H1 (cell line): ENCODE data around the gene EML4. TPM values are rescaled to one million over a fixed set of nuclear protein-coding genes. Genes with fewer than 3 reads are reported as not detected.

Source experiments
- CTCF ChIA-PET: fragments of 300-600 bp; sonication (Branson Sonifier 250); formaldehyde crosslinking; loops from one replicate; lab custom pipeline; 2021; ENCODE audit not compliant: partially characterized antibody; lab: Charles Lee
- POLR2A ChIA-PET: fragments of 300-600 bp; sonication (Branson Sonifier 250); formaldehyde crosslinking; loops from one replicate; lab custom pipeline; 2021; ENCODE audit warnings: inconsistent platforms; ENCODE audit not compliant: partially characterized antibody; lab: Charles Lee
- DNase-seq, 2 experiments: peaks; one replicate each; pipeline versions ENCODE4 v3.0.0 to v3.0.0-alpha.2; 2010 to 2022; ENCODE audit warnings: low spot score in 2 of 2, low read depth in 1 of 2, mixed read lengths in 1 of 2
- FAIRE-seq: peaks from 2 replicates; lab custom pipeline; 2011; peaks lifted over from hg19 to GRCh38; lab: Jason Lieb, UNC
- H2AFZ ChIP-seq: 2 replicates; pipeline ENCODE4 v1.8.1; 2012; ENCODE audit warnings: low read length, inconsistent platforms
- H2AK5ac ChIP-seq: 2 replicates; pipeline ENCODE4 v1.6.1; 2013; ENCODE audit warnings: low read depth, low read length
- H2BK120ac ChIP-seq: replicated peaks from 2 replicates; pipeline ENCODE3; 2013; ENCODE audit warnings: low read depth, low read length, inconsistent platforms
- H2BK12ac ChIP-seq: 2 replicates; pipeline ENCODE4 v1.6.1; 2013; ENCODE audit warnings: low read depth, low read length
- H2BK15ac ChIP-seq: 2 replicates; pipeline ENCODE4 v1.6.1; 2013; ENCODE audit warnings: low read length
- H2BK20ac ChIP-seq: 2 replicates; pipeline ENCODE4 v1.6.1; 2013; ENCODE audit warnings: low read length
- H2BK5ac ChIP-seq: 2 replicates; pipeline ENCODE4 v1.6.1; 2013; ENCODE audit warnings: low read depth, low read length
- H3K14ac ChIP-seq: 2 replicates; pipeline ENCODE4 v1.6.1; 2013; ENCODE audit warnings: inconsistent platforms; ENCODE audit not compliant: insufficient read length
- H3K18ac ChIP-seq: 2 replicates; pipeline ENCODE4 v1.6.1; 2013; ENCODE audit warnings: low read length; ENCODE audit errors: extremely low read depth
- H3K23ac ChIP-seq: 2 replicates; pipeline ENCODE4 v1.6.1; 2013; ENCODE audit warnings: inconsistent platforms; ENCODE audit not compliant: insufficient read length
- H3K23me2 ChIP-seq: 2 replicates; pipeline ENCODE4 v1.6.1; 2013; ENCODE audit warnings: low read depth, low read length
- H3K27ac ChIP-seq: 2 replicates; pipeline ENCODE4 v1.6.1; 2011; ENCODE audit warnings: low read depth, low read length, inconsistent platforms
- H3K27me3 ChIP-seq, 4 experiments: replicated peaks in 1 of 4; 1 replicate in 1 of 4; 2 replicates in 3 of 4; pipeline versions ENCODE4 v1.6.1 to v1.8.1; 2011 to 2013; ENCODE audit warnings: low read length in 3 of 4, mild to moderate bottlenecking in 3 of 4, inconsistent platforms in 2 of 4, mixed read lengths in 2 of 4, moderate library complexity in 1 of 4; ENCODE audit not compliant: control insufficient read depth in 3 of 4, insufficient read depth in 3 of 4; ENCODE audit errors: extremely low read depth in 1 of 4
- H3K36me3 ChIP-seq, 4 experiments: 2 replicates each; pipeline versions ENCODE4 v1.6.1 to v1.8.1; 2011 to 2013; ENCODE audit warnings: mild to moderate bottlenecking in 4 of 4, low read length in 3 of 4, moderate library complexity in 2 of 4, control low read depth in 1 of 4, inconsistent platforms in 1 of 4; ENCODE audit not compliant: insufficient read depth in 4 of 4, control insufficient read depth in 2 of 4
- H3K4ac ChIP-seq: replicated peaks from 2 replicates; pipeline ENCODE3; 2013; ENCODE audit warnings: low read length, low read depth, mixed read lengths, inconsistent platforms; ENCODE audit not compliant: insufficient read length
- H3K4me1 ChIP-seq, 4 experiments: replicated peaks in 1 of 4; 1 replicate in 1 of 4; 2 replicates in 3 of 4; pipeline versions ENCODE4 v1.6.1 to v1.8.1; 2011 to 2013; ENCODE audit warnings: low read length in 3 of 4, inconsistent platforms in 2 of 4, mixed read lengths in 1 of 4; ENCODE audit not compliant: insufficient read depth in 4 of 4, control insufficient read depth in 3 of 4
- H3K4me2 ChIP-seq, 2 experiments: 2 replicates each; pipeline versions ENCODE4 v1.6.1 to v1.8.1; 2011 to 2013; ENCODE audit warnings: low read depth in 2 of 2, low read length in 2 of 2, control low read depth in 1 of 2, inconsistent platforms in 1 of 2, mild to moderate bottlenecking in 1 of 2; ENCODE audit not compliant: insufficient read depth in 1 of 2
- H3K4me3 ChIP-seq, 4 experiments: fragments of 200-600, 300-600 bp in 1 of 4; sonication (generic), shearing (Covaris generic), sonication (Bioruptor Twin) in 1 of 4; 2 replicates each; pipeline versions ENCODE4 v1.5.1 to v1.8.1; 2011 to 2016; ENCODE audit warnings: low read length in 4 of 4, low read depth in 3 of 4, control low read depth in 2 of 4, inconsistent platforms in 2 of 4, mild to moderate bottlenecking in 2 of 4, mixed read lengths in 1 of 4, moderate library complexity in 1 of 4; ENCODE audit not compliant: insufficient read depth in 2 of 4; ENCODE audit errors: extremely low read depth in 1 of 4
- H3K56ac ChIP-seq: replicated peaks from 2 replicates; pipeline ENCODE3; 2013; ENCODE audit warnings: low read depth, mild to moderate bottlenecking, mixed read lengths, low read length, inconsistent platforms; ENCODE audit not compliant: insufficient read length
- H3K79me1 ChIP-seq: 2 replicates; pipeline ENCODE4 v1.6.1; 2013; ENCODE audit warnings: low read depth, low read length, control low read depth
- H3K79me2 ChIP-seq, 2 experiments: 2 replicates each; pipeline versions ENCODE4 v1.6.1 to v1.8.1; 2012 to 2013; ENCODE audit warnings: low read length in 2 of 2, mild to moderate bottlenecking in 2 of 2, inconsistent platforms in 1 of 2; ENCODE audit not compliant: insufficient read depth in 2 of 2, control insufficient read depth in 1 of 2
- H3K9ac ChIP-seq, 4 experiments: replicated peaks in 1 of 4; 1 replicate in 1 of 4; 2 replicates in 3 of 4; pipeline versions ENCODE4 v1.6.1 to v1.8.1; 2011 to 2013; ENCODE audit warnings: low read depth in 3 of 4, low read length in 3 of 4, control low read depth in 2 of 4, mild to moderate bottlenecking in 2 of 4, moderate library complexity in 2 of 4, inconsistent platforms in 1 of 4; ENCODE audit errors: extremely low read depth in 1 of 4
- H3K9me3 ChIP-seq, 2 experiments: 2 replicates each; pipeline versions ENCODE4 v1.6.1 to v1.8.1; 2012 to 2013; ENCODE audit warnings: mild to moderate bottlenecking in 2 of 2, moderate library complexity in 2 of 2, control low read depth in 1 of 2, inconsistent platforms in 1 of 2, low read depth in 1 of 2, low read length in 1 of 2, mixed read lengths in 1 of 2; ENCODE audit not compliant: insufficient read depth in 2 of 2
- H4K20me1 ChIP-seq, 2 experiments: replicated peaks in 1 of 2; 2 replicates each; pipeline versions ENCODE3 to v1.8.1; 2011 to 2013; ENCODE audit warnings: inconsistent platforms in 2 of 2, low read length in 2 of 2, mild to moderate bottlenecking in 1 of 2; ENCODE audit not compliant: insufficient read depth in 2 of 2, control insufficient read depth in 1 of 2
- H4K5ac ChIP-seq: 2 replicates; pipeline ENCODE4 v1.6.1; 2013; ENCODE audit warnings: low read length, low read depth, mixed read lengths, inconsistent platforms; ENCODE audit not compliant: insufficient read length
- H4K8ac ChIP-seq: 2 replicates; pipeline ENCODE4 v1.8.0; 2013; ENCODE audit warnings: mild to moderate bottlenecking, moderate library complexity, low read length, inconsistent platforms; ENCODE audit not compliant: insufficient read depth; ENCODE audit errors: extremely low read depth
- H4K91ac ChIP-seq: replicated peaks from 2 replicates; pipeline ENCODE3; 2013; ENCODE audit warnings: low read length, mixed read lengths, inconsistent platforms; ENCODE audit not compliant: insufficient read length
- CEBPB ChIP-seq: IDR thresholded peaks from 2 replicates; pipeline ENCODE4 v1.6.1; 2012; ENCODE audit warnings: low read depth, low read length
- CHD1 ChIP-seq: IDR thresholded peaks from 2 replicates; pipeline ENCODE4 v1.6.1; 2012; ENCODE audit warnings: low read depth, low read length, improper control_type of control experiment
- CTBP2 ChIP-seq: IDR thresholded peaks from 2 replicates; pipeline ENCODE4 v1.7.0; 2011; ENCODE audit warnings: borderline replicate concordance, mild to moderate bottlenecking, moderate library complexity, mixed read lengths, low read length; ENCODE audit not compliant: insufficient read depth, insufficient read length
- JUND ChIP-seq: IDR thresholded peaks from 2 replicates; pipeline ENCODE4 v1.6.1; 2011; ENCODE audit warnings: mild to moderate bottlenecking, improper control_type of control experiment, low read length
- MAFK ChIP-seq: IDR thresholded peaks from 2 replicates; pipeline ENCODE4 v1.6.1; 2012; ENCODE audit warnings: low read depth, mild to moderate bottlenecking, improper control_type of control experiment, low read length
- PHF8 ChIP-seq: fragments of 200-600 bp; sonication (generic); conservative IDR thresholded peaks from 2 replicates; pipeline ENCODE4 v1.7.1; 2012; ENCODE audit warnings: low read depth, mild to moderate bottlenecking, inconsistent platforms, low read length, moderate library complexity
- POU5F1 ChIP-seq: IDR thresholded peaks from 2 replicates; pipeline ENCODE4 v1.6.1; 2011; ENCODE audit warnings: low read depth, mild to moderate bottlenecking, low read length, moderate library complexity
- RAD21 ChIP-seq, 2 experiments: IDR thresholded peaks in 1 of 2; conservative IDR thresholded peaks in 1 of 2; 2 replicates each; pipeline ENCODE4 v1.6.1; 2011; ENCODE audit warnings: low read depth in 2 of 2, low read length in 2 of 2, improper control_type of control experiment in 1 of 2, inconsistent platforms in 1 of 2, mild to moderate bottlenecking in 1 of 2, moderate library complexity in 1 of 2
- SIN3A ChIP-seq, 2 experiments: IDR thresholded peaks in 1 of 2; conservative IDR thresholded peaks in 1 of 2; 2 replicates each; pipeline ENCODE4 v1.6.1; 2011 to 2012; ENCODE audit warnings: low read length in 2 of 2, improper control_type of control experiment in 1 of 2, low read depth in 1 of 2, mild to moderate bottlenecking in 1 of 2
- SRF ChIP-seq: IDR thresholded peaks from 2 replicates; pipeline ENCODE4 v1.6.1; 2011; ENCODE audit warnings: mild to moderate bottlenecking, low read depth, low read length, moderate library complexity
- SUZ12 ChIP-seq: fragments of 200-600 bp; sonication (generic); IDR thresholded peaks from 2 replicates; pipeline ENCODE4 v1.6.1; 2012; ENCODE audit warnings: mild to moderate bottlenecking, inconsistent platforms, low read length, moderate library complexity, mixed read lengths
- TCF12 ChIP-seq: IDR thresholded peaks from 2 replicates; pipeline ENCODE4 v1.6.1; 2011; ENCODE audit warnings: low read depth, mild to moderate bottlenecking, low read length
- YY1 ChIP-seq: IDR thresholded peaks from 2 replicates; pipeline ENCODE4 v1.6.1; 2011; ENCODE audit warnings: low read depth, mild to moderate bottlenecking, low read length
- WGBS, 2 experiments: shearing (Covaris generic) in 1 of 2; methylation state at CpG; one replicate each; pipeline versions ENCODE4 v1.1.6 to v1.1.7; 2013 to 2015; ENCODE audit warnings: low lambda C conversion rate in 2 of 2, mixed read lengths in 2 of 2, inconsistent platforms in 1 of 2, low coverage in 1 of 2, missing lambda C conversion rate in 1 of 2; ENCODE audit not compliant: insufficient replicate concordance in 2 of 2, insufficient coverage in 1 of 2, insufficient read length in 1 of 2; ENCODE audit errors: extremely low coverage in 1 of 2, missing lambda C conversion rate in 1 of 2; 5-methylcytosine and 5-hydroxymethylcytosine counted together
- polyA plus RNA-seq, 7 experiments: library from polyadenylated mRNA; depleted of rRNA in 3 of 7; stranded (reverse) in 5 of 7; unstranded in 2 of 7; fragments of >200 nt in 5 of 7; fragments of 200-250 nt in 2 of 7; gene quantifications; 1 replicate in 5 of 7; 2 replicates in 1 of 7; 4 replicates in 1 of 7; pipeline versions ENCODE4 v1.2.1 to v1.2.3, GENCODE V29; 2011 to 2013; ENCODE audit warnings: missing spikeins in 2 of 7, mixed read lengths in 2 of 7
- total RNA-seq: library from RNA; stranded (reverse); fragmentation: NEBNext Ultra II Directional; extraction: Animal tissue kit (Norgen Biotek cat#: 25700); gene quantifications from 2 replicates; pipeline ENCODE4 v1.2.1, GENCODE V29; 2021

Gene EML4
- total and polyA plus RNA-seq, 2 of the 8 experiments (the other 6 are each of a cell fraction or from before 2014, with no cell fraction given): 50.1 to 104 TPM

- H2BK120ac ChIP-seq: no peak overlapping the region
- H2AK5ac ChIP-seq: no peak overlapping the region
- ChIA-PET POLR2A (no interaction called here), CTCF (interaction anchor here (0.5 to 2.1 kb wide), 4 partner anchors 9 to 91 kb away, joined by 3 to 7 read pairs (median 4); no protein-coding TSS in a partner anchor)
- H3K4ac ChIP-seq: no peak overlapping the region
- no peak overlapping the region for H3K27ac ChIP-seq
- no peak overlapping the region for H3K23ac ChIP-seq
- H4K5ac ChIP-seq: no peak overlapping the region
- no peaks in the 10 kb centered on the region for H3K9me3 ChIP-seq
- no peak overlapping the region for H3K4me3 ChIP-seq
- no peak overlapping the region for H4K91ac ChIP-seq
- no peak overlapping the region for H3K56ac ChIP-seq
- 83% methylated on average over 8 of the region's 8 CpGs; no CpG with 5 or more reads in 1 of the 2 experiments for WGBS, 2 experiments
- FAIRE-seq: no peak
- H3K18ac ChIP-seq: no peak overlapping the region
- H2BK12ac ChIP-seq: no peak overlapping the region
- no peaks in the 10 kb centered on the region for H3K36me3 ChIP-seq
- no peaks in the 10 kb centered on the region for H3K79me1 ChIP-seq
- peaks cover 0 to 3% (median 0%) of the 10 kb centered on the region in 4 experiments; a peak in 2 of 7 replicates for H3K4me1 ChIP-seq
- H3K4me2 ChIP-seq: no peak overlapping the region
- H3K27me3 ChIP-seq: no peaks in the 10 kb centered on the region
- no peak overlapping the region for H2BK15ac ChIP-seq
- peaks cover 5 to 8% of the 10 kb centered on the region in 2 experiments for H4K20me1 ChIP-seq
- no peak overlapping the region for H3K14ac ChIP-seq
- no peak overlapping the region for H2BK5ac ChIP-seq
- no peak overlapping the region for H4K8ac ChIP-seq
- no peak overlapping the region for H3K9ac ChIP-seq
- no peak for DNase-seq
- H3K23me2 ChIP-seq: no peaks in the 10 kb centered on the region
- peaks cover 0 to 90% of the 10 kb centered on the region in 2 experiments; a peak in 3 of 4 replicates for H3K79me2 ChIP-seq
- H2AFZ ChIP-seq: no peak overlapping the region
- H2BK20ac ChIP-seq: no peak overlapping the region
- no peak for TF ChIP-seq MAFK
- no peak for TF ChIP-seq CEBPB
- TF ChIP-seq JUND: no peak
- no peak for TF ChIP-seq TCF12
- TF ChIP-seq POU5F1: no peak
- TF ChIP-seq CTBP2: no peak
- no peak for TF ChIP-seq SIN3A (conservative IDR thresholded peaks at IDR 0.05 in 1 of 2, IDR thresholded peaks at IDR 0.05 in 1 of 2; ENCODE audit: low read depth in 1 of 2, low read length in 2 of 2)
- TF ChIP-seq YY1: no peak
- TF ChIP-seq CHD1: no peak
- TF ChIP-seq SUZ12: no peak
- TF ChIP-seq PHF8: no peak
- no peak for TF ChIP-seq SRF
- no peak for TF ChIP-seq RAD21 (IDR thresholded peaks at IDR 0.05 in 1 of 2, conservative IDR thresholded peaks at IDR 0.05 in 1 of 2; ENCODE audit: low read depth in 2 of 2, low read length in 2 of 2)
Observed at GRCh38 chr2:42186945-42187632, 17.9 kb downstream of the EML4 start.
